ENCODE data around the gene PRR14.
A peak's percentile ranks its signal among the peaks of the same experiment; 100 is the strongest.

PRR14 gene

DNA sequence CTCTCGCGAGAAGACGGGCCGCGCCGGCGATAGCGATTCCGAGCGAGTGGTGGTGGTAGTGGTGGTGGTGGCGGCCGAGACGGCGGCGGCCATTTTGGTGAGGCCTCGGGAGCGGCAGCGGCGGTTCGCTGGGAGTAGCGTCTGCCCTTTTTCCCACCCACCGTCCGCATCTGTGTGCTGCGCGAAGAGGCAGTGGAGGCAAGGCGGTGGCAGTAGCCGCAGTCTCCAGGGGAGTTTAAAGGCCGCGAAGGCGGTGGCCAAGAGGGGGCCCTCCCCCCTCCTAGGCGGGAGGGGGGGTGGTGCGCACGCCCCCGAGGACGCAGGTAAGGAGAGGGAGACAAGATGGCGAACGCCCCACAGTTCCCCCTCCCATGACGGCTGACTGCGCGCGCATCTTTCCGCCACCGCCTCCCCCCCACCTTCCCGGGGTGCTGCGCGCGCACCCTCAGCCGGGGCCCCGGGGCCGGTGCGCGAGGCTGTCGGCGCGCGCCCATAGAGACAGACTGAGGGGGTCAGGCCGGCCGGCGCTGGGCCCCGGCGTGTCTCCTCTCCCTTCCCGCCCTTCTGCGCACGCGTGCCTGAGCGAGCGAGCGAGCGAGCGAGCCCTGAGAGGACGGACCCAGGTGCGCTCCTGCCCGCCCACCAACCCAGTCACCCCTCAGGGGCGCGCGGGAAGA lies 47.5 kb downstream of the PRR14 start (continued):
- TF ChIP-seq GLI2 (tag by site-specific recombination; IDR thresholded peaks at IDR 0.05; ENCODE audit: borderline replicate concordance, low read depth) (no peak), ZNF394 (tag by site-specific recombination; IDR thresholded peaks at IDR 0.05; ENCODE audit: borderline replicate concordance) (peak; percentile 98), ZNF138 (tag by site-specific recombination; IDR thresholded peaks at IDR 0.05; ENCODE audit: borderline replicate concordance) (no peak), ZNF585B (tag by site-specific recombination; IDR thresholded peaks at IDR 0.05) (no peak), ZNF701 (tag by site-specific recombination; IDR thresholded peaks at IDR 0.05) (no peak), ZNF610 (tag by site-specific recombination; IDR thresholded peaks at IDR 0.05; ENCODE audit: borderline replicate concordance) (peak; percentile 98), ZNF558 (tag by site-specific recombination; IDR thresholded peaks at IDR 0.05) (0 out of 2 replicates have a peak, but pooled peaks have one; percentile 14), ZSCAN5A (tag by site-specific recombination; IDR thresholded peaks at IDR 0.05) (peak; percentile 99), ZNF423 (tag by site-specific recombination; IDR thresholded peaks at IDR 0.05) (no peak), ZNF274 (IDR thresholded peaks at IDR 0.05; ENCODE audit: low read length) (no peak), ZNF274 (tag by site-specific recombination; IDR thresholded peaks at IDR 0.05; ENCODE audit: borderline replicate concordance) (no peak), HOXA7 (CRISPR knock-in tag; IDR thresholded peaks at IDR 0.05; ENCODE audit: borderline replicate concordance) (no peak), ZNF704 (tag by site-specific recombination; IDR thresholded peaks at IDR 0.05) (peak; percentile 94), ZNF555 (tag by site-specific recombination; conservative IDR thresholded peaks at IDR 0.05) (no peak), YY2 (tag by site-specific recombination; IDR thresholded peaks at IDR 0.05) (peak; percentile 100), GLIS1 (tag by site-specific recombination; IDR thresholded peaks at IDR 0.05) (peak; percentile 89), BCL6B (tag by site-specific recombination; IDR thresholded peaks at IDR 0.05) (no peak), ZBTB48 (tag by site-specific recombination; IDR thresholded peaks at IDR 0.05) (no peak), ZNF214 (tag by site-specific recombination; IDR thresholded peaks at IDR 0.05; ENCODE audit: borderline replicate concordance) (no peak), MYNN (tag by site-specific recombination; IDR thresholded peaks at IDR 0.05; ENCODE audit: borderline replicate concordance) (no peak; the same call in 1 of the 2 replicates)
- TF ChIP-seq, protein P1, sequence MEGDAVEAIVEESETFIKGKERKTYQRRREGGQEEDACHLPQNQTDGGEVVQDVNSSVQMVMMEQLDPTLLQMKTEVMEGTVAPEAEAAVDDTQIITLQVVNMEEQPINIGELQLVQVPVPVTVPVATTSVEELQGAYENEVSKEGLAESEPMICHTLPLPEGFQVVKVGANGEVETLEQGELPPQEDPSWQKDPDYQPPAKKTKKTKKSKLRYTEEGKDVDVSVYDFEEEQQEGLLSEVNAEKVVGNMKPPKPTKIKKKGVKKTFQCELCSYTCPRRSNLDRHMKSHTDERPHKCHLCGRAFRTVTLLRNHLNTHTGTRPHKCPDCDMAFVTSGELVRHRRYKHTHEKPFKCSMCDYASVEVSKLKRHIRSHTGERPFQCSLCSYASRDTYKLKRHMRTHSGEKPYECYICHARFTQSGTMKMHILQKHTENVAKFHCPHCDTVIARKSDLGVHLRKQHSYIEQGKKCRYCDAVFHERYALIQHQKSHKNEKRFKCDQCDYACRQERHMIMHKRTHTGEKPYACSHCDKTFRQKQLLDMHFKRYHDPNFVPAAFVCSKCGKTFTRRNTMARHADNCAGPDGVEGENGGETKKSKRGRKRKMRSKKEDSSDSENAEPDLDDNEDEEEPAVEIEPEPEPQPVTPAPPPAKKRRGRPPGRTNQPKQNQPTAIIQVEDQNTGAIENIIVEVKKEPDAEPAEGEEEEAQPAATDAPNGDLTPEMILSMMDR (tag by site-specific recombination; IDR thresholded peaks at IDR 0.05) = peak; percentile 89
- TF ChIP-seq, protein P2, sequence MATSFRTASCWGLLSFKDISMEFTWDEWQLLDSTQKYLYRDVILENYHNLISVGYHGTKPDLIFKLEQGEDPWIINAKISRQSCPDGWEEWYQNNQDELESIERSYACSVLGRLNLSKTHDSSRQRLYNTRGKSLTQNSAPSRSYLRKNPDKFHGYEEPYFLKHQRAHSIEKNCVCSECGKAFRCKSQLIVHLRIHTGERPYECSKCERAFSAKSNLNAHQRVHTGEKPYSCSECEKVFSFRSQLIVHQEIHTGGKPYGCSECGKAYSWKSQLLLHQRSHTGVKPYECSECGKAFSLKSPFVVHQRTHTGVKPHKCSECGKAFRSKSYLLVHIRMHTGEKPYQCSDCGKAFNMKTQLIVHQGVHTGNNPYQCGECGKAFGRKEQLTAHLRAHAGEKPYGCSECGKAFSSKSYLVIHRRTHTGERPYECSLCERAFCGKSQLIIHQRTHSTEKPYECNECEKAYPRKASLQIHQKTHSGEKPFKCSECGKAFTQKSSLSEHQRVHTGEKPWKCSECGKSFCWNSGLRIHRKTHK (tag by site-specific recombination; IDR thresholded peaks at IDR 0.05) = no peak
- TF ChIP-seq, protein P3, sequence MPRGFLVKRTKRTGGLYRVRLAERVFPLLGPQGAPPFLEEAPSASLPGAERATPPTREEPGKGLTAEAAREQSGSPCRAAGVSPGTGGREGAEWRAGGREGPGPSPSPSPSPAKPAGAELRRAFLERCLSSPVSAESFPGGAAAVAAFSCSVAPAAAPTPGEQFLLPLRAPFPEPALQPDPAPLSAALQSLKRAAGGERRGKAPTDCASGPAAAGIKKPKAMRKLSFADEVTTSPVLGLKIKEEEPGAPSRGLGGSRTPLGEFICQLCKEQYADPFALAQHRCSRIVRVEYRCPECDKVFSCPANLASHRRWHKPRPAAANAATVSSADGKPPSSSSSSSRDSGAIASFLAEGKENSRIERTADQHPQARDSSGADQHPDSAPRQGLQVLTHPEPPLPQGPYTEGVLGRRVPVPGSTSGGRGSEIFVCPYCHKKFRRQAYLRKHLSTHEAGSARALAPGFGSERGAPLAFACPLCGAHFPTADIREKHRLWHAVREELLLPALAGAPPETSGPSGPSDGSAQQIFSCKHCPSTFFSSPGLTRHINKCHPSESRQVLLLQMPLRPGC (tag by site-specific recombination; IDR thresholded peaks at IDR 0.05) = peak; percentile 86
- TF ChIP-seq, protein P4, sequence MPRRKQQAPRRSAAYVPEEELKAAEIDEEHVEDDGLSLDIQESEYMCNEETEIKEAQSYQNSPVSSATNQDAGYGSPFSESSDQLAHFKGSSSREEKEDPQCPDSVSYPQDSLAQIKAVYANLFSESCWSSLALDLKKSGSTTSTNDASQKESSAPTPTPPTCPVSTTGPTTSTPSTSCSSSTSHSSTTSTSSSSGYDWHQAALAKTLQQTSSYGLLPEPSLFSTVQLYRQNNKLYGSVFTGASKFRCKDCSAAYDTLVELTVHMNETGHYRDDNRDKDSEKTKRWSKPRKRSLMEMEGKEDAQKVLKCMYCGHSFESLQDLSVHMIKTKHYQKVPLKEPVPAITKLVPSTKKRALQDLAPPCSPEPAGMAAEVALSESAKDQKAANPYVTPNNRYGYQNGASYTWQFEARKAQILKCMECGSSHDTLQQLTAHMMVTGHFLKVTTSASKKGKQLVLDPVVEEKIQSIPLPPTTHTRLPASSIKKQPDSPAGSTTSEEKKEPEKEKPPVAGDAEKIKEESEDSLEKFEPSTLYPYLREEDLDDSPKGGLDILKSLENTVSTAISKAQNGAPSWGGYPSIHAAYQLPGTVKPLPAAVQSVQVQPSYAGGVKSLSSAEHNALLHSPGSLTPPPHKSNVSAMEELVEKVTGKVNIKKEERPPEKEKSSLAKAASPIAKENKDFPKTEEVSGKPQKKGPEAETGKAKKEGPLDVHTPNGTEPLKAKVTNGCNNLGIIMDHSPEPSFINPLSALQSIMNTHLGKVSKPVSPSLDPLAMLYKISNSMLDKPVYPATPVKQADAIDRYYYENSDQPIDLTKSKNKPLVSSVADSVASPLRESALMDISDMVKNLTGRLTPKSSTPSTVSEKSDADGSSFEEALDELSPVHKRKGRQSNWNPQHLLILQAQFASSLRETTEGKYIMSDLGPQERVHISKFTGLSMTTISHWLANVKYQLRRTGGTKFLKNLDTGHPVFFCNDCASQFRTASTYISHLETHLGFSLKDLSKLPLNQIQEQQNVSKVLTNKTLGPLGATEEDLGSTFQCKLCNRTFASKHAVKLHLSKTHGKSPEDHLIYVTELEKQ (tag by site-specific recombination; IDR thresholded peaks at IDR 0.05; ENCODE audit: borderline replicate concordance) = no peak
- TF ChIP-seq, protein P5, sequence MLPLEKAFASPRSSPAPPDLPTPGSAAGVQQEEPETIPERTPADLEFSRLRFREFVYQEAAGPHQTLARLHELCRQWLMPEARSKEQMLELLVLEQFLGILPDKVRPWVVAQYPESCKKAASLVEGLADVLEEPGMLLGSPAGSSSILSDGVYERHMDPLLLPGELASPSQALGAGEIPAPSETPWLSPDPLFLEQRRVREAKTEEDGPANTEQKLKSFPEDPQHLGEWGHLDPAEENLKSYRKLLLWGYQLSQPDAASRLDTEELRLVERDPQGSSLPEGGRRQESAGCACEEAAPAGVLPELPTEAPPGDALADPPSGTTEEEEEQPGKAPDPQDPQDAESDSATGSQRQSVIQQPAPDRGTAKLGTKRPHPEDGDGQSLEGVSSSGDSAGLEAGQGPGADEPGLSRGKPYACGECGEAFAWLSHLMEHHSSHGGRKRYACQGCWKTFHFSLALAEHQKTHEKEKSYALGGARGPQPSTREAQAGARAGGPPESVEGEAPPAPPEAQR (tag by site-specific recombination; IDR thresholded peaks at IDR 0.05) = peak; percentile 76
